COLO829 (cell line): Measurements from ENCODE around the gene THAP4.
"Not testable (repeated sequence)": the region's sequence is repeated elsewhere in the genome, so short reads cannot be mapped to it uniquely, and the experiment has no call there.

Experiments used
- DNase-seq: peaks from one replicate; pipeline ENCODE4 v3.0.0; 2012; ENCODE audit warnings: low spot score

Gene THAP4

DNA sequence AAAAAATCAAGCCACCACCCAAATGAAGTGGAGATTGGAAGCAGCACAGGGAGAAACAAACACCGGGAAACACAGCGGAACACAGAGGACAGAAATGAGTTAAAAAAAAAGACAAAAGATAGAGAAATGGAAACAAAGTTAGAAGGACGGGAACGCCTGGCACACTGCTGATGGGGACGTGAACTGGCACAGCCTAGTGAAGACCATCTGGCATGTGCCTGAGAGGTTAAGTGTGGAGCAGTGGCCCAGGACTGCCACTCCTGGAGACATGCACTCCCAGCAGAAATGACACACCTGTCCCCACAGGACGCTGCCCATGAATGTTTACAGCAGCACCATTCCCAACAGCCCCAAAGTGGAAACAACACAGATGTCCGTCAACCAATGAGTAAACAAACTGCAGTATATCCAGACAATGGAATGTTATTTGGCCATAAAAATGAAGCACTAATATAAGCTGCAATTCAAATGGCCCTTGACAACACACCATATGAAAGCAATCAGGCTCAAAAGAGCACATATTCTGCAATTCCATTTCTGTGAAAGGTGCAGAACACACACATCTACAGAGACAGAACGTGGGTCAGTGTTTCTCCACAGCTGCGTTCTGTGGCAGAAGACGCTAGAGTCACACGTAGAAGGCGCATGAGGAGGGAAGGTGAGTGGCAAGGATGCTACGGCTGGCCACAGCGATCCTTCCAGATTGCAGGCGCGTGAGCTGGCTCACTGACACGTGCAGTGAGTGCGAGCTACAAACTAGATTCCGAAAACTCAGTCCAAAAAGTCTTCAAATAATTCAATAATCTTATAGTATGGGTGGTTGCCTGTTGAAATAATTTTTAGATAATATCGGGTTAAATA lies 24.6 kb downstream of the THAP4 start:
- DNase-seq = no peak

DNA sequence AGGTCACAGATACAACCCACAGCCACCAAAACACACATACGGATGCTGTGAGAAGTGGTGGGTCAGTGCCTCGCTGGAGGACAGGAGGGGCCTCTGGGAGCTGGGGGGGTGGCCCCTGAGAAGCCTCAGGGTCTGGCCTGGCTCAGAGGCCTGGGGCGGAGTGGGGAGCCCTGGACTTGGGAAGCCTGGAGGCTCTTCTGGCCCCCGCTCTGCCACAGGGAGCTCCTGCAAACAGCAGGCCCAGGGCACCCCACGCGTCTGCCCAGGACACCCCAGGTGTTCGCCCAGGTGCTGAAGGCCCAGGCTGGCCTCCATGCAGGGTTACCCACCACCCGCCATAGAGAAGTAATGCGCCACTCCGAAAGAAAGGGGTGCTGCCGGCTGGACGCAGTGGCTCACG lies 25.9 kb downstream of the THAP4 start:
- DNase-seq = no peak

DNA sequence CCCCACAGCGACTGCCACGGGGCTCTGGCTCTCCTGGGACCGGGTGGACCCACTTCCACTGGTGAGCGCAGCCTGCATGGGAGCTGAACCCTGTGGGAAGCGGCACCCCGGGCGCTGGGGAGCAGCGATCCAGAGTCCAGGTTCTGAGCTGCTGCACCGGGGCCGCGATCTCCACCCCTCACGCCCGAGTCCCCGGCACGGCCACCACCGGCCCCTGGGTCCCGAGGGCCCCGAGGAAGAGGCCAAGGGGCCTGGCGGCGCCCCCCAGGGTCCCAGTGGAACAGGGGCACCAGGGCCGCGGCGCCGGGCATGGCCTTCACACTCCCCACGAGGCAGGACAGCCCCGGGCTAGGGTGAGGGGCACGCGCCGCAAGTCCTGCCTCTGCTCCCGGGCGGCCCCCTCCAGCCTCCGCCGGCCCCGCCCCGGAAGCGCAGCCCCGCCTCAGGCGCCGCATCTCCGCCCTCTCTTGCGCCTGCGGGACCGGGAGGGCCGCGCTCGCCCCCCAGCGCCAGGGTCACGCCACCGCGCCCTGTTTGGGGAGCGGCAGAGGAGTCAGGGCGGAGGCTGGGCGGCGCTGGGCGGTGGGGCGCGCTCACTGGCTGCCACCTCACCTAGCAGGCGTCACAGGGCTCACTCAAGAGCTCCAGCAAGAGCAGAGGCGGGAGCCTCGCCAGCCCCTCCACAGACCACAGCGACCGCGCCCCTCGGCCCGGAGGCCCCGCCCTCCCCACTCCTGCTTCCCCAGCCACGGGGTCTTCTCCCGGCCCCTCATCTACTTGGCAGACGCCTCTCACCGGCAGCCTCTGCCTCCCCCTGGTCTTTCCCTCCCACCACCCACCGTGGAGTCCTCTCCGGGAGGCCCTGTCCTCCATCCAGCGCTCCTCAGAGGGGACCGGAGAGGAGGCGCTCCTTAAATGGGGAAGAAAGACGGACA lies 26.8 kb downstream of the THAP4 start:
- no peak for DNase-seq

DNA sequence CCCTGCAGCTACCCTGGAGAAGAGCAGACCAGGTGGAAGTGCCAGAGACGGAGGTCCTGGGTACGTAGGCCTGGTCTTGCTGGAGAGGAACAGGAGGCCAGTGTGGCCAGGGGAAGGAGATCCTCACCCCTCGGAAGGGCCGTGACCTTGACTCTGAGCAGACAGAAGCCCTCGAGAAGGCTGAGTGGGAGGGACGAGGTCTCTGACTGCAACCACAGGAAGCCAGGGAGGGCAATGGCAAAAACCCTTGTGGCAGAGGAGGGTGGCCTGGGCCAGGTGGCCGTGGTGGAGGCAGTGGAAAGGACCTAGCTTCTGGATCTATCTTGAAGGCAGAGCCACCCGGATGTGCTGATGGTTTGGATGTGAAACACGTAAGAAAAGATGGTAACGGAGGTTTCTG lies 28.1 kb downstream of the THAP4 start:
- DNase-seq = no peak

DNA sequence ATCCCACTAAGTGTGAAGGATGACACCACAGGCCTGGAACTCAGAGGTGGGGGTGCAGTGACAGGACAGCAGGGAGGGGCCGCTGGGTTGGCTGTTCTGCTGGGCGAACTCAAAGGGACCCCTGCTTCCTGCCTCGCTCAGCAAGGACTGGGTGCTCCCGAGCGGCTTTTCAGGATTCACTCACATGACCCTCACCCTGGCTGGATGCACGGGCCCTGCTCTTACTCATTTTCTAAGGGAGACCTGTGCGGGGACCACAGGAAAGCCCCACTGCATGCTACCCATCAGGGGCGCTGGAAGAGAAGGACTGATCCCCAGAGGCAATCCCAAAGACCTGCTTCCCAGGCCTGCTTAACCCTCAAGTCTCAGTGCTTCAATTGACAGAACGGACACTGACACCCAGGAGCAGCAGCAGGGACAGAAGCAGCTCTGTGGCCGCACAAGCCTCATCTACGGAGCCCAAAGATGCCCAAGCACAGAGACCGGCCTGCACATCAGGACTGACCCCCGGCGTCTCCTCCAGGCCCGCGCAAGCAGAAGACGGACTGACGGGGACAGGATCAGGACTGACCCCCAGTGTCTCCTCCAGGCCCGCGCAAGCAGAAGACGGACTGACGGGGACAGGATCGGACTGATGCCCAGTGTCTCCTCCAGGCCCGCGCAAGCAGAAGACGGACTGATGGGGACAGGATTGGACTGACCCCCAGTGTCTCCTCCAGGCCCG lies 29.6 kb downstream of the THAP4 start:
- DNase-seq = no peak

DNA sequence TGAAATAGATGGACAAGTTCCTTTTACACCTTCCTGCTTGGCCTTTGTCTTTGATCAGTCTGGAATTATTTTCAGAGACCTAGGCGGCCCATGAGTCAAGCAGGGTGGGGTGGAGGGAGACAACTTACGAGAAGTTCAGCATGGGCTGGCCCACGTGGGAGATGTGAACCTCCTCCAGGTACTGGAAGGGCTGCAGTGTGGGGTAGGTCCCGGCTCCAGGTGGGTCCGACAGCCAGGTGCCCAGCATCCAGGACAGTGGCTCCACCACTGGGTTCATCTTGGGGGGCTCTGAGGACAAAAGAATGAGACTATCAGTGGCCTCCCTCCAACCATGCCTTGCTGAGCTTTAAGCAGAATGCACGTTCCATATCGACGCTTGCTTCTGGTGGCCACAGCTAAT lies 30.8 kb downstream of the THAP4 start:
- no peak for DNase-seq

DNA sequence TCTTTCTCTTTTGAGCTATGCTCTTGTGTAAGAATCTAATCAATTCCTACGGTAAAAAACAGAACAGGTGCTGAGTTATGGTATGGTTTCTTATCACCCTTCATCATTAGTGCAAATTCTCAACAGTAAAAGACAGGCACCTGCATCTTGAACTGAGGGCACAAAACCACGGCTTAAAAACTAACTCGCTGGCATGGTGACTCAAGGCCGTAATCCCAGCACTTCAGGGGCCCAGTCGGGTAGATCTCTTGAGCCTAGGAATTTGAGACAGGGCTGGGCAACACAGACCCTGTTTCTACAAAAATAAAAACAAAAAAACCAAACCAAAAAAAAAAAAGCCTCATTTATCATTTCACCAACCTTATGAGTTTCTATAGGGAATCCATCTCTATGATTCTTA lies 33.3 kb downstream of the THAP4 start:
- no peak for DNase-seq

DNA sequence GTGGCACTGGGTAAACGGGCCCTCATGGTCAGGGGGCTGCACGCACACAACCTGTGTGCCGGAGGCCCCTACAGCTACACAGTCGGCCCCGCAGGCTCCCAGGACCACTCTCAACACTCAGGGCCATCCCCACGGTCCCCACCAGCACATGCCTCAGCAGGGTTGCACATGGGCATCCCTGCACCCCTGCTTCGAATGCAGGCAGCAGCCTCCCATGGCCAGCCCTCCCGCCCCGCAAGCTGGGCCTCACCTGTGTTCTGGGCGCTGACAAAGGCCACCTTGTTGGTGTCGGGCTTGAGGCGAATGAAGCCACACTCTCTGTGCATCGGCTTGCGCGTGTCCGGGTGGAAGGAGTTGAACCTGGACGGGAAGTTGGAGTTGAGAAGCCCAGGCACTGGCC lies 34.2 kb downstream of the THAP4 start:
- DNase-seq = no peak

DNA sequence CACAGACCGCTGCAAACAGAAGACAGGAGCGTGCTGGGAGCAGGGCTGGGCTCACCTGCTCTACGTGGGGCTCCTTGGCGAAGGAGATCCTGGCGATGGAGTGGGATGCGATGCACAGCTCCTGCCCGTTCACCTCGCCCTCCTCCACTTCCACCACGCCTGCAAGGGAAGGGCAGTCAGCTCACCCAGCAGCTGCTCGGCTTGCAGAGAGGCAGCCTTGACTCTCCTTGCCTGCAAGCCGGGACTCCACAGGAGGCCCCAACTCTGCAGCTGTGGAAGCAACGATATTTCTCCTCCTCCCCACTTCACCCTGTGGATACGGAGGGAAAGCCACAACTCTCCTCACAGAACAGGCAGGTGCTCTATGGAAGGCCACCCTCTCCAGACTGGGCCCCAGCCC lies 35.1 kb downstream of the THAP4 start:
- no peak for DNase-seq

DNA sequence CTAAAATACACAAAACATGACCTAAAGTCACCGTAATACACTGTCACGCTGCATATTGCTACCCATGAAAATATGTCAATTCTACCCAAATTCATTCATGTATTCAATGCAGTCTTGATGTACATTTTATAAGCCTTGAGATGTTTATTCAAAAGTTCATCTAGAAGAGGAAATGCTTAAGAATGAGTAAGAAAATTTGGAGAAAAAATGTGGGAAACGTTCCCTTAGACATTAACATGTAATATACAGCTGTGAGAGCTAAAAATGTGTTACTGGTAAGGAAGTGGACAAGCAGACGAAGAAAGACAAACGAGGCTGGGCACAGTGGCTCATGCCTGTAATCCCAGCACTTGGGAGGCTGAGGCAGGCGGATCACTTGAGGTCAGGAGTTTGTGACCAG lies 37.3 kb downstream of the THAP4 start:
- no peak for DNase-seq

DNA sequence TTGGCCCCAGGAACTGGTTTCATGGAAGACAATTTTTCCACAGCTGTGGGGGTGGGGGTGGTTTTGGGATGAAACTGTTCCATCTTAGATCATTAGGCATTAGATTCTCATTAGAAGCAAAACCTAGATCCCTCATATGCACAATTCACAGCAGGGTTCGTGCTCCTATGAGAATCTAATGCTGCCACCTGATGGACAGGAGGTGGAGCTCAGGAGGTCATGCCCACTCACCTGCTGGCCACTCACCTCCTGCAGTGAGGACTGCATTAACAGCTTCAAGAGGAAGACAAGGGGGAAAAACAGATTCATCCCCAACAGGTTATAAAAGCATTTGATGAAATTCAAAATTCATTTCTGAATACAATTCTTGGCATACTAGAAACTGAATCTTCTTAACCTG lies 38.5 kb downstream of the THAP4 start:
- DNase-seq = no peak

DNA sequence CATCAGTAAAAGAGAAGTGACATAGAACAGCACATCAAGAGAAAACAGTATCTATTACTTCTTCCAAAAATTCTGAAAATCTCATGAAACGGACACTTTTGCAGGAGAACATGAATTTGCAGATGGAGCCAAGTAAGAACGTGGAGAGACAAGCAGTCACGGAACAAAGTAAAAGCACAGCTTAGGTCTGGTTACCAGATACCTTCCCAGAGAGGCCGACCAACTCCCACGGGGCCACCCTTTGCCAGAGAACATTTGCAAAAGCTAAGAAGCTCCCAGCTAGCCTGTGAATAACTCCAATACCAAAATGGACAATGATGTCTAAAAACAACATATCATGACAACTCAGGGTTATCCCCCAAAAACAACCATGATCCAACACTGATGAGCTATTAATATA lies 38.9 kb downstream of the THAP4 start:
- DNase-seq = no peak

DNA sequence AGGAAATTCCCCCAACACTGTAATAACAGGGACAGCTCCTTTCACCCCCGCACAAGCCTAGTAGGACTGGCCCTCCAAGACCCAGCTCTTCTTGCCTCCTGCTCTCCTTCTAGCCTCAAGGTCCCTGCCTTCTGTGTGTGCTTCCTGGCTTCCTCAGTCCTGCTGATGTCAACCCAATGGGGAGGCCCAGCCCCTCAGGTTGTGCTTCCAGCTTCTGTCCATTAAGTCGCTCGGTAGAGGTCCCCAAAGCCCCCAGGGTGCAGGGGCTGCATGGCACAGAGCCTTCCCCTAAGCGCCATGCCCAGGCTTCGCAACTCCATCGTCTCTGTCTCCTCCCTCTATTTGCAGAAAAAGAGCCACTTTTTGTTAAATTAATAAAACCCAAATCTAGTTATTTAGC lies 39.4 kb downstream of the THAP4 start:
- DNase-seq = no peak

DNA sequence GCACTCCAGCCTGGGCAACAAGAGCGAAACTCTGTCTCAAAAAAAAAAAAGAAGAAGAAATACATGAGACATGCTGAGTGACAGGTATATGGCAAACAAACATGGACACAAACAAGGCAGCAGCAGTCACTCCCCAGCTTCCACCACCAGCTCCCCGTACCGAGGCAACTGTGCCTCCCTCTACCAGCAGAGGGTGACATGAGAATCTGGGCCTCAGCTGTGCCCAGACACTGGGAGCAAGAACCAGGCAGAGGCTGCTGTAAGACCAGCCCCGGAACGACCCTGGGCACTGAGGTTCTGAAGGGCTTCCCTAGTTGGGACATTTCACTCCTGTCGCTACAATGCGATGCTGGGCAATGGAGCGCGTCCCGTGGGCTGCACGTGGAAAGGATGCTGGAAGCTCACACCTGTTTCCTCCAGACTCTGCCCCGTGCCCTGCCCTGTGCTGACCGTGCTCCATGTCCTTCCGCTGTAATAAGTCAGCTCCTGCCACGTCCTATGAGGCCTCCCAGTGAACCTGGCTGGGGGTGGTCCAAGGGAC lies 41.3 kb downstream of the THAP4 start:
- no peak for DNase-seq

DNA sequence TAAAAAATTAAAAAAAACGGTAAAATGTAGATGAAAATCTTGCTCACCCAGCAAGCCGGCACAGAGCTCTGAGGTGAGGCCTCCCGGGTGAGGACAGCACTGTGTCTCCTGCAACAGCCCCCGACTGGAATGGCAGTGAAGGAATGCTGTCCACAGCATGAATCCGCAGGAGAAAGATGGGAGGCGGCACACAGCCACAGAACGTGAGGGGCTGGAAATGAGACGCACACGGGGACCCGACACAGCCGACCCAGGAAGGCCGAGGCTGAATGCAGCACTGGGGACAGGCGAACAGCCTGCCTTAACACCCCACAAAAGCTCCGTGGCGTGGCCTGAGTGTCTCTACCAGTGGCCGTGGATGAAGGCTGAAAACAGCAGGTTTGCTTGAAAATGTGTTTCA lies 43.7 kb downstream of the THAP4 start:
- no peak for DNase-seq

DNA sequence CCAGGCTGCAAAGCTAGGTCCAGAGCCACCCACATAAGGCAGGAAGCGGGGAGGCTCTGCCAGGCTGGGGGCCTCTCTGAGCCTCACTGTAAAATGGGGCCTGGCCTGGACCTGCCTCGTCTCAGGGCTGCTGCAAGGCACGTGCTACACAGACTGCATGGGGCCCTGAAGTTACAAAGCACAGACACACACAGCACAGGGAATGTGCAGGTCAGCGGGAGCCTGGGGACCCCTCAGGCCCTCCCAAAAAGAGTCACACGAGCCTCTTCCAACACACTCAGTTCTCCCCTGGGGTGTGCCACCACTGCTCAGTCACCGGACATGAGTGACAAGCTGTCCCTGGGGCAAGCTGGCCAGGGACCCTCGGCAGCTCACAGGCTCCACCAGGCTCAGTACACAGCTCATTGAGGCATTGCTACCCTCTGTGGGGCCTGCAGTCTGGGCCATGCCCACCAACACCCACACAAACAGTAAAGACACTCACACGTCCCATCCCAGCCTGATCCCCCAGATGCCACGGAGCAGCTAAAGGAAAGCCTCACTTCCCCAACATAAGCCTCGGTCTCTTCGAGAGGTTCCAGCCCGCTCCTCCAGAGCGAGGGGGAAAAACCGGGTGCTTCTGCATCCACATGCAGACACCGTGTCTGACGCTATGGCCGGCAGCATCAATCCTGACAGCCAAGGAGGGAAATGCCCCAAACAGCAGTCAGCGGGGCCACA lies 44.7 kb downstream of the THAP4 start:
- no peak for DNase-seq

DNA sequence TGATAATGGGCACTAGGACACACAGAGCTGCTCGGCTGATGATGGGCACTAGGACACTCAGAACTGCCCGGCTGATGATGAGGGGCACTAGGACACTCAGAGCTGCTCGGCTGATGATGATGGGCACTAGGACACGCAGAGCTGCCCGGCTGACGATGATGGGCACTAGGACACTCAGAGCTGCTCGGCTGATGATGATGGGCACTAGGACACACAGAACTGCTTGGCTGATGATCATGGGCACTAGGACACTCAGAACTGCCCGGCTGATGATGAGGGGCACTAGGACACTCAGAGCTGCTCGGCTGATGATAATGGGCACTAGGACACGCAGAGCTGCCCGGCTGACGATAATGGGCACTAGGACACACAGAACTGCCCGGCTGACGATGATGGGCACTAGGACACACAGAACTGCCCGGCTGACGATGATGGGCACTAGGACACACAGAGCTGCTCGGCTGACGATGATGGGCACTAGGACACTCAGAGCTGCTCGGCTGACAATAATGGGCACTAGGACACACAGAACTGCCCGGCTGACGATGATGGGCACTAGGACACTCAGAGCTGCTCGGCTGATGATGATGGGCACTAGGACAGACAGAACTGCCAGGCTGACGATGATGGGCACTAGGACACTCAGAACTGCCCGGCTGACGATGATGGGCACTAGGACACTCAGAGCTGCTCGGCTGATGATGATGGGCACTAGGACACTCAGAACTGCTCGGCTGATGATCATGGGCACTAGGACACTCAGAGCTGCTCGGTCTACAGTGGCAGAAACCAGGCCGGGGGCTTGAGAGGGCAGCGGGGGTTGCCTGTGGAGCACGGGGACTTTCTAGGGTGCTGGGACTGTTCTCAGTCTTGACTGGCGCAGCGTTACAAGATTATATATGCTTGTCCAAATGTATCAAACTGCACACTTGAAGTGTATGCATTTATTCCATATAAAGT lies 46.2 kb downstream of the THAP4 start:
- DNase-seq = not testable (repeated sequence)

DNA sequence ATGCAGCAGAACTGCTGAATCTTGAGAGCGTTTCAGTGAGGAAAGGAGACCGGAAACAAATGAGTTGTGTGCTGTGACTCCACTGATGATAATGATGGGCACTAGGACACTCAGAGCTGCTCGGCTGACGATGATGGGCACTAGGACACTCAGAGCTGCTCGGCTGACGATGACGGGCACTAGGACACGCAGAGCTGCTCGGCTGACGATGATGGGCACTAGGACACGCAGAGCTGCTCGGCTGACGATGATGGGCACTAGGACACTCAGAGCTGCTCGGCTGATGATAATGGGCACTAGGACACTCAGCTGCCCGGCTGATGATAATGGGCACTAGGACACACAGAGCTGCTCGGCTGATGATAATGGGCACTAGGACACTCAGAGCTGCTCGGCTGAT lies 47.1 kb downstream of the THAP4 start:
- DNase-seq = not testable (repeated sequence)

DNA sequence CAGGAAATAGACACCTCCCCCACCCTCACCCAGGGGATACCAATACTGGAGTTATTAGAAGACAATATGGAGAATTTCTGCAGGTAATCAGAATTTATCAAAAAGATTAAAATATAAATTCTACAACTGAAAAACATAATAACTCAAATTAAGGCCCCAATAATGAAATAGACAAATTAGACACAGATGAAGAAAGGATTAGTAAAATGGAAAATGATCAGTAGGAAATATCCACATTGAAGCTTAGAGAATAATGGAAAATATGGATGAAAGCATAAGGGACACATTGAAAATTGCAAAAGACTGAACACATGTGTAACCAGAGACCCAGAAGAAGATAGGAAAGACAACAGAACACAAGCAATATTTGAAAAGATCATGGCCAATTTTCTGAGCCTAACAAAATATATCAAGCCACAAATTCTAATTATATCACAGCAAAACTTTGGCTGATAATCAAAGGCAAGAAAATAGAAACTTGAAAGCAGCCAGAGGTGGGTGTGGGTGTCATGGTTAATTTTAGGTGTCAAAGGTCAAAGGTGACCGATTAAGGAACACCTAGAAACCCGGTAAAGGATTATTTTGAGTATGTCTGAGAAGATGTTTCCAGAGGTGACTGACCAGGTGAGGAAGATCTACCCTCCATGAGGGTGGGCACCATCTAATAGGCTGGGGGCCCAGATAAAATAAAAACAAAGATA lies 50.2 kb downstream of the THAP4 start:
- no peak for DNase-seq

DNA sequence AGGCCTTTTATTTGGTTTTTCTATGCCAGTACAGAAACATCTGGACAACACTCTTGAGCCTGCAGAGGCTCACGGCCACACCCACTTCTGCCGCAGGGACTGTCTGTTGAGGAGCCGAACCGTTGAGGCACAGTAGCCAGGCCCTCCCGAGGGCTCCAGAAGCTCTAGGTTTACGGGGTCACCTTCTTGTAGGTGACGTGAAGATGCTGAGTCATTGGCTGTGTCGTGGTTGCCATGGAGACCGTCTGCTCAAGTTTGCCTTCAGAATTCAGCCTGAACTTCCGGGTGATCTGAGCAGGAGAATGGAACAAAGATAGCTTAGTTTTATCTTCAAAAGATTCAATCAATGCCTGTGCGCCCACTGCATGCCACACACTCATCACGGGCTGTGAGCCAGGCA lies 52.5 kb downstream of the THAP4 start:
- DNase-seq = peak; percentile 86
